Stimulated activated CD4-positive, alpha-beta T cell treated with anti-CD3 and anti-CD28 coated beads, TNF-alpha, amount 100 ng/mL, for 48 hours (primary cell): ENCODE results near the gene CCBE1.

Experiments used
- DNase-seq, 3 donors: peaks; one replicate each; pipeline ENCODE4 v3.0.0-alpha.2; 2020; ENCODE audit warnings: low read depth in 3 of 3

CCBE1 gene

GRCh38 chr18:59393381-59393780, 303.8 kb downstream of the CCBE1 start:
- no peak for DNase-seq

- no peak for DNase-seq
Observed at GRCh38 chr18:59388817-59389216, 308.4 kb downstream of the CCBE1 start.

GRCh38 chr18:59387687-59388565, 309.3 kb downstream of the CCBE1 start:
- no peak for DNase-seq

GRCh38 chr18:59386909-59387686, 310.1 kb downstream of the CCBE1 start:
- DNase-seq: no peak

GRCh38 chr18:59385191-59385590, 312.0 kb downstream of the CCBE1 start:
- no peak for DNase-seq

- DNase-seq: no peak
Observed at GRCh38 chr18:59383851-59384250, 313.4 kb downstream of the CCBE1 start.

- no peak for DNase-seq
Observed at GRCh38 chr18:59382383-59382782, 314.8 kb downstream of the CCBE1 start.

- no peak for DNase-seq
Observed at GRCh38 chr18:59381949-59382348, 315.3 kb downstream of the CCBE1 start.
